EH (cell line): Measurements from ENCODE around the gene ZFP36L2.
"Not testable (repeated sequence)": the region's sequence is repeated elsewhere in the genome, so short reads cannot be mapped to it uniquely, and the experiment has no call there.

ENCODE experiments used
- DNase-seq: peaks from one replicate; pipeline ENCODE4 v3.0.0-alpha.2; 2015; ENCODE audit warnings: low read depth

Gene ZFP36L2

GRCh38 chr2:43207553-43208300 lies 18.7 kb downstream of the ZFP36L2 start:
- no peak for DNase-seq

- no peak for DNase-seq
These were observed 19.8 kb downstream of the ZFP36L2 start for GRCh38 chr2:43206602-43207001.

- no peak for DNase-seq
These were observed 23.0 kb downstream of the ZFP36L2 start for GRCh38 chr2:43203373-43203772.

- DNase-seq, result no peak
These were observed 24.1 kb downstream of the ZFP36L2 start for GRCh38 chr2:43202289-43202688.

GRCh38 chr2:43201497-43201896 lies 24.9 kb downstream of the ZFP36L2 start:
- no peak for DNase-seq

- no peak for DNase-seq
These were observed 25.4 kb downstream of the ZFP36L2 start for GRCh38 chr2:43201016-43201415.

- no peak for DNase-seq
These were observed 26.6 kb downstream of the ZFP36L2 start for GRCh38 chr2:43199492-43200488.

GRCh38 chr2:43198263-43198662 lies 28.1 kb downstream of the ZFP36L2 start:
- DNase-seq, result no peak

GRCh38 chr2:43197588-43197896 lies 28.9 kb downstream of the ZFP36L2 start:
- DNase-seq, result no peak

- DNase-seq, result no peak
These were observed 29.4 kb downstream of the ZFP36L2 start for GRCh38 chr2:43196768-43197587.

GRCh38 chr2:43194121-43194869 lies 32.1 kb downstream of the ZFP36L2 start:
- no peak for DNase-seq

- DNase-seq, result no peak
These were observed 32.7 kb downstream of the ZFP36L2 start for GRCh38 chr2:43193652-43194120.

GRCh38 chr2:43192744-43193651 lies 33.4 kb downstream of the ZFP36L2 start:
- no peak for DNase-seq

GRCh38 chr2:43191947-43192516 lies 34.4 kb downstream of the ZFP36L2 start:
- no peak for DNase-seq

- DNase-seq, result no peak
These were observed 35.9 kb downstream of the ZFP36L2 start for GRCh38 chr2:43190311-43191052.

- DNase-seq, result not testable (repeated sequence)
These were observed 36.5 kb downstream of the ZFP36L2 start for GRCh38 chr2:43189861-43190260.

GRCh38 chr2:43188561-43189386 lies 37.6 kb downstream of the ZFP36L2 start:
- no peak for DNase-seq

GRCh38 chr2:43186679-43187374 lies 39.6 kb downstream of the ZFP36L2 start:
- no peak for DNase-seq
